C4-2B (cell line): ENCODE data around the gene LHFPL2.

Experiments
- CTCF ChIP-seq: fragments of 450-650 bp; conservative IDR thresholded peaks from 2 replicates; pipeline ENCODE4 v1.5.1; 2017; ENCODE audit warnings: mild to moderate bottlenecking
- ZFX ChIP-seq: fragments of 450-650 bp; IDR thresholded peaks from 2 replicates; pipeline ENCODE4 v1.6.1; 2017

GRCh38 chr5:78526049-78526525 lies 122.5 kb downstream of the LHFPL2 start:
- TF ChIP-seq CTCF (no peak), ZFX (no peak)
